Measurements from ENCODE around the gene ARHGAP25.
"Not testable (repeated sequence)": the region's sequence is repeated elsewhere in the genome, so short reads cannot be mapped to it uniquely, and the experiment has no call there.

ARHGAP25 gene

DNA sequence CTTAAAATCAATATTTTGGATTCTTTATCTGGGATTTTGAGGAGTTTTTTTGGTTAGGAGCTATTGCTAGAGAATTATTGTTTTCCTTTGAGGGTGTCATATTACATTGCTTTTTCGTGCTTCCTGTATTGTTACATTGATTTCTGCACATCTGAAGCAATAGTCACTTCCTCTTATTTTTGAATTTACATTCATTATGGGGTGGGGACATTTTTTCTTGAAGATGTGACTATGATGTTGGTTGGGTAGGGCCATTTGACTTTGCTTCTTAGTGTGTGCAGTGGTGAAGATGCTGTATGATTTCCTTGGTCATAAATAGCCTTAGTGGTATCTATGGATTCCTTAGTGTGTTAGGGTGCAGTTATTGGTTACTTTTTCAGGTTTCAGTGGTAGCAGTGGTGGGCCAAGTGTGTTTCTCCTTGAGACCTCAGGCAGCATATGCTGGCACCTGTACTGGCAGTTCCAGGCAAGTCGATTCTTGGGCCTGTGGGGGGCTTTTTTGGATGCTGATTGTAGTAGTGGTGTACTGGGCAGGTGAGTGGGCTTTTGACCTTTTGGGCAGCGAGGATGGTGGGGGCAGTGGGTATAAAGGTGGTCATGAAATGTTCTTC lies 61.8 kb downstream of the ARHGAP25 start:
- DNase-seq (ENCODE audit: low read depth, low spot score) = no peak

DNA sequence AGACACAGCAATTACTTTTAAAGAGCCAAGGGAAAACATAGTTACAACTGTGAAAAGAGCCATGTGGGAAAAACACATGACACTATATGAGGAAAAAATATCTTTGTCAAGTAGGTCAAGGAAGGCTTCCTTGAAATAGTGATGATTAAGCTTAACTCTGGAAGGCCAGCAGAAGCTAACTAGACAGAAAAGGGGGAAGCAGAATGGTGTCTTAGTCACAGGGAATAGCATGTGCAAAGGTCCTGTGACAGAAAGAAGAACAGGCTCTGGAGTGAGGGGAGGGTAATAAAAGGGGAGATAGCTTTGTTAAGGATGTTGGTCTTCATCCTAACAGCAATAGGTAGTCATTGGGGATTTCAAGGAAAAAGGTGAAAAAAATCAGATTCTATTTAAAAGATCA lies 64.0 kb downstream of the ARHGAP25 start:
- DNase-seq (ENCODE audit: low read depth, low spot score) = no peak

DNA sequence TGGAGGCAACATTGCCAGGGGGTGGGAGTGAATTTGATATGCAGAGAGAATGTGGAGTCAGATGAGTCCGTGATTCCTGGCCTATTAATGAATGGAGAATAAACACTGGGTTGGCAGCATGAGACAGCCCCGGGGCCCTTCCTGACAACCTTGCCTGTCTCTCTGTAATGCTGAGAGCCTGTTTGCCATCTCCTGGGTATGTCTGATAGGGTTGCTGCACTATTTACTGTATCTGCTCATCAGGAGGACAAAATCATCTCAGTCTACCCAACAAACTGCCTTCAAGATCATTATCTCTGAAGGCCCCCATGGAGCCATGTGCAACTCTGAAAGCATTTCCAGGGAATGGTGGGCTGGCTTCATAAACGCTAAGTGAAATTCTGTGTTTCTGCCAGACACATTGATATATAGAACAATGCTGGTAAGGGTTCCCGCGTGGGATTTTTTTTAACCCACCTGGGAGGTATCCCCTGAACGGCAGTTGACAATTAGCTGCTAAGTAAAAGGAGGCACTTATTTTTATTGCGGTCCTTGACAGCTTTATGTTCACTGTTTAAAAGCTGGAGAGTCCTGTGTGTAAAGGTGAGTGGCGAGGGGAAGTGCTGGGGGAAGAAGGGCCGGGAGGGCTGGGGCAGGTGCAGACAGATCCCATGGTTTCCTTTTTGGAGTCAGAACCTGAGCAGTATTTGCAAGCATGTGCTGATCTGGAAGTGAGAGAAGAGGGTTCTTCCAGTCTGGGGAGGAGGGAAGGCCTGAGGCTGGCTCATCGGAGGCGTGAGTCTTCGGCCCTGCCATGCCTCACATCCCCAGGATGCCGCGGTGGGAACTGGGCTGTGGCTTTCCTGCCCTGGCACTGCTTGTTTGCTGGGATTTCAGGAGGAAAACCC lies 64.8 kb downstream of the ARHGAP25 start:
- DNase-seq (ENCODE audit: low read depth, low spot score) = no peak

DNA sequence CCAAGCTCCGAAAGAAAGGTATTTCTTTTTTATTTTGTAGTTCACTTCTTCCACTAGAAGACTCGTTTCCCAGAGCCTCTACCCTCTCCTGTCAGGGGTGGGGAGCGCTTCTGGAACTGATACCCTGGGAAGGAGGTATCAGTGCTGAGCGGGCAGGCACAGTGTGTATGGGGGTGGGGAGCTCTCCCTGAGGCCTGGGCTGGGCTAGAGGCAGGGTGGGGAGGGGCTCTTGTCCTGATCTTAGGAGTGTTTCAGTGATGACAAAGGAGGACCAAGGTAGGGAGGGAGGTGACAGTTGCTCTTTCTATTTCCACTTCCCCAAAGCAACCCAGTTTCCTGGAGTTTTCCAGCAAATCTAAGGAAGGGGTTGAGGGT lies 65.4 kb downstream of the ARHGAP25 start:
- DNase-seq (ENCODE audit: low read depth, low spot score) = no peak

DNA sequence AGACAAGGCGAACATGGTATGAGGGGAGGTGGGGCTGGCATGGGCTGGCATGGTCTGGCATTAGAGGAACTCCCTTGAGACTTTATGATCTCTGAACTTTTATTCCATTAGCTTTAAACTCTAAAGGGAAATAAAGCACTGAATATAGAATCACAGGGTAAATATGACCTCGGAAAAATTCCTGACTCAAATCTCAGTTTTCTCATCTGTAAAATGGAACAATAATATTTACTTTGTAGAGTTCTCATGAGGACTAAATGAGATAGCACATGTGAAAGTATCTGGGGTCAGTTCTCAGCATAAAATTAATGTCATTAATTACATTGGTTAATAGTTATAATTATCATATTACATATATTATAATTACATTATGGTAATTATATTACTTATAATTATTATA lies 65.9 kb downstream of the ARHGAP25 start:
- DNase-seq (ENCODE audit: low read depth, low spot score) = no peak

DNA sequence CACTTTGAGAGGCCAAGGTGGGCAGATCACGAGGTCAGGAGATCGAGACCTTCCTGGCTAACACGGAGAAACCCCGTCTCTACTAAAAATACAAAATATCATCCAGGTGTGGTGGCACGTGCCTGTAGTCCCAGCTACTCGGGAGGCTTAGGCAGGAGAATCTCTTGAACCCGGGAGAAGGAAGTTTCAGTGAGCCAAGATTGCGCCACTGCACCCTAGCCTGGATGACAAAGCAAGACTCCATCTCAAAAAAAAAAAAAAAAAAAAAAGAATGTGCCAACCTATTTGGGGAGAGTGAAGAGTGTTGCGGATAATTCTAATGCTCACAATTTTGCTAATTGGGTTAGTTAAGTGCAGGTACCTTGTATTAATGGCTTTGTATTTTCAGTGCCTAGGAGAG lies 67.5 kb downstream of the ARHGAP25 start:
- not testable (repeated sequence) for DNase-seq (ENCODE audit: low read depth, low spot score)

DNA sequence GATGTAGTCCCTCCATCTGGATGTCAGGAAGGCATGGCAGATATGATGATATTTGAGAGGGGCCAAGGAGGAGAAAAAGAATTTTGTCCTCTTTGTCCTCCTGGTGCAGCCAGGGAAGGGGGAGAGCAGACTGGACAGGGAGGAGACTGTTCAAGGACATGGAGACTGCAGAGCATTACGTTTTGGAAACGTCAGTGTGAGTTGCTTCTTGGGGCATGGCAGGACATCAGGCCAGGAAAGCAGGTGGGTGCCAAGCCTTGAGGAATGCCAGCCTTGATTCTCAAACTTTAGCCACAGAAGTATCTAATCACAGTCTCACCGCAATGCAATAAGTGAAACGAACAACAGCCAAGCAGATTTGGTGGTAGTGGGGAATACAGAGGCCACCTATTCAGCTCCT lies 70.4 kb downstream of the ARHGAP25 start:
- DNase-seq (ENCODE audit: low read depth, low spot score) = no peak

DNA sequence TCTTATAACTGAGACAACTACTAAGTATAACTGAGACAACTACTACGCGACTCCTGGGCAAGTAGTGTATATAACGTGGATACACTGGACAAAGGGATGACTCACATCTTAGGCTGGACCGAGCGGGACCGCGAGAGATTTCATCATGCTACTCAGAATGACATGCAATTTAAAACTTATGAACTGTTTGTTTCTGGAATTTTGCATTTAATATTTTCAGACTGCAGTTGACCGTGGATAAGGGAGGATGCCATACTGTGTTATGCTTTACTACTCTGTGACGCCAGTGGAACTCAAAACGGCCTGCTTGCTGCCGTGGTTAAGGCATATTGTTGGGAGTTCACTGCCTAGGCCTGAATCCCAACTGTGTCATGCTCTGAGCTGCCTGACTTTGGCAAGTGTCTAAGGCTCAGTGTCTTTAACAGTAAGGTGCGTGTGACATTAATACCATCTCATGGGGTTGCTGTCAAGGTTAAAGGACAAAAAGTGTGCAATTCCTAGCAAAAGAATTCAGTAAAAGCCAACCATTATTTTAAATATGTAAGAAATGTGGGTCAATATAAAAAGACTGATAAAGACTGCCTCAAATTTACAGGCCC lies 72.0 kb downstream of the ARHGAP25 start:
- DNase-seq (ENCODE audit: low read depth, low spot score) = no peak

DNA sequence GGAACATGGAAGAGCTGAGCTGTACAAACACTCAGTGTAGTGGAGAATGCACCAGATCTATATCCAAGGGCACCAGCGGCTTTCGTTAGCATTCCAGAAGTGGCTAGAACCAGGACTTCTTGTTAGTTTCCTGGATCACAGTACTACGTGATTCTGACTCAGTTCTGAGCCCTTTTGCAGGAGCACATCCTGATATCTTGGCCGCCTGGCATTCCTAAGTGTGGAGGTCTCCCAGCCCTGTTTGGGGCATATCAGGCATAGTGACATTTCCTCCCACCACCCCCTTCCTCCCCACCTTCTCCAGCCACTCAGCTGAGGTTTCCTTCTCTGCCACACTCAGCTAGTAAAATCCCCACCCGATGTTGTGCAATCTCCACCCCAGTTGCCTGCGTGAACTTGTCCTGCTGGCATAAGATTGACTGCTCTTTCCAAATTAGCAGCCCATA lies 73.2 kb downstream of the ARHGAP25 start:
- no peak for DNase-seq (ENCODE audit: low read depth, low spot score)

DNA sequence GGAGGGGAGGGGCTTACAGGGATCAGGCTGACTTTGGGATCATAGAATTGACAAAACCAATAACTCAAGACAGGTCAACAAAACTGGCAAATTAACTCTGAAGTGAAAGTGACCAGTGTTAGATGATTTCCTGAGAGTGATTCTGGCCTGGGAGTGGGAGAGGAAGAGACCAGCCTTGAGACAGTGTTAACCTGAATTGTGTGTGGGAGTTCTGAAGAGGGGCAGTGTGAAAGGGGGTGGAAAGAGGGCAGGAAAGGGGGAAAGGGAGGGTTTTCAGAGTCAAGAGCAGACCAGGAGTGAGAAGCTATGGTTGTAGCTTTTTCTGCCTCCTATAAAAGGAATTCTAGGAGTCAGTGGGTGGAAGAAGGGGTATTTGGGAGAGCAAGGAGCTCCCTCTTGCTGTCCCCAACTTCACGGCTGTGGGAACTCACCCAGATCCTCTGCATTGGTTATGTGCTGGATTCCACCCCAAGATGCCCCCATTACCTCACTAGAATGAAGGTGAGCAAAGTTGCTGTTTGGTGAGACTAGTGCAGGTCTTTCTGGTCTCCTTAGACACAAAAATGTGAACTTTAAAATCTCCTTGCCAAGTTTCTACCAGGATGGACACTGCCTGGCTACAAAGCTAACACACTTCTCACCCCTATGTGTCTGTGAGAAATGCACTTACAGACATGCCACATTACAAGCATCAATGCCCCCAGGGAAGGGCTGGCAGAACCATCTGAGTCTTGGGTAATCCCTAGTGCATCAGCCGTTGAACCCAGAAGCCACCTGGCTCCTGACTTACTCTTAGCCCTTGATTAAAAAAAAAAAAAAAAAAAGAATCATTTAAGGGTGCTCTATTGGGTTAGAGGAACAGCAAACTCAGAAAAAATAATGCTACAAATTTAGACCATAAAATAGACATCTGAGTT lies 75.0 kb downstream of the ARHGAP25 start:
- DNase-seq (ENCODE audit: low read depth, low spot score) = no peak

DNA sequence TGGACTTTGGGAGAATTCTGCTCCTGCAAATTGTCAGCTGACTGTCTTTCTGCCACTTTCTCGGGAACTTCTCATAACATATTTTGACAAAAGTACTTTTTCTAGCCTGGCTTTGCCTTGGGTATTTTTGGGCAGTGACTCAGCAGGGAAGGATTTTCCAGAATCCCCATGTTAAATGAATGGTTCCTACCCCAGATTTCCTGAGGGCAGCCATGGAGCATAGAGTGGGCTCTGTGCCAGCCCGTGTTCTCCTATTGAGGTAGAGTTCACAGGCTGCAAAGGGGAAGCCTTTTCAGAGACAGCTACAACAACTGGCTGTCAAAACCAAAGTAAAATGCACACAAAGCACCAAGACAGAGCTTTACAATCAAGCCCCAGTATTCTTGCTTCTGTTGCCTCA lies 76.8 kb downstream of the ARHGAP25 start:
- DNase-seq (ENCODE audit: low read depth, low spot score) = no peak

DNA sequence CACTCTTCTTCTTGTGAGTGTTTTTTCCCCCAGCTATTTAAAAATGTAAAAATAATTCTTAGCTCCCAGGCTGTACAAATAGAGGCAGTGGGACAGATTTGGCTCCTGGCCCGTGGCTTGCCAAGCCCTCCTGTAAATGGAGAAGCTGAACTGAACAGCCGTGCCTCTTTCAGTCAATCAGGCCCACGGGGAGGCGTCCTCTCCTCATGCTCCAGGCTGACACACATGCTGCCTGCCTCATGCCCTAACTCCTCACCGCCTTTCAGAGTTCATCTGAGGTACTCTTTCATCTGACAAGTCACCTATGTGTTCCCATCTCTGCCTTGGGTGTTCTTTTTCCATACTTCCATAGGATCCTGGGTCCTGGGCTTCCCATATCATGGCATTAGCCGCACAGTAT lies 77.6 kb downstream of the ARHGAP25 start:
- no peak for DNase-seq (ENCODE audit: low read depth, low spot score)

DNA sequence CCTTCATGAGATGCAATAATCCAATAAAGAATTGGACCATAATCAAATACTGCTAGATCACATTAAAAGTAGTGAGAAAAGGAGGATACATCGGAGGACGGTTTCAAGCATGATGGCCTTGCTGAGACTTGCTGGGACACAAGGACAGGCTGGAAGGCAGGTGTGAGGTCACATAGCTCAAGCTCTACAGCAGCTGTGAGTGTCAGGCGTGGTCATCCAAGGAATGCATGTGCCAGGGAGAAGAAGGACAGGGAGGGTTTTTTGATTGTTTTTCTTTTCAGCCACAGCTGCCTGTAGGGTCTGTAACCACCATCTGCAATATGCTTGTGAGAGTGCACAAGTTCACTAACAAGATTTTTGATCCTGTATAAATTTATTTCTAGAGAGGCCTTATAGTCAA lies 79.0 kb downstream of the ARHGAP25 start:
- no peak for DNase-seq (ENCODE audit: low read depth, low spot score)

DNA sequence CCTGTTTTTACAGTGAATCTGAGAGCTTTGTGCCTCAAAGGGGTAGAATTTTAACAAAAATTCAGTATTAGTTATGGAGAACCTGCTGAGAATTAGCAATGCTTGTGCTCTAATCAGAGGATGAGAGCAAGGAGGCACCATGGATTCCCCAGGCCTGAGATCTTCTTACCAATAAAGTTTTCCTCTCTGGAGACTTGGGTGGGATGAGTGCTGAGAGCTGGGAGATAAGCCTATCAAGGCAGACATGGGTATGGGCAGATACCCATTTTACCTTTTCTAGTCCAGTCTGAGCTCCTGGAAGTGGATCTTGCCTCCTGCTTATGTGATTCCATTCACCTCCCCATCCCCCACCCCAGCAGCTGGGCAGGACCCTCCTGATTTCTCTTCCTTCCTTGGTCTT lies 82.7 kb downstream of the ARHGAP25 start:
- no peak for DNase-seq (ENCODE audit: low read depth, low spot score)

DNA sequence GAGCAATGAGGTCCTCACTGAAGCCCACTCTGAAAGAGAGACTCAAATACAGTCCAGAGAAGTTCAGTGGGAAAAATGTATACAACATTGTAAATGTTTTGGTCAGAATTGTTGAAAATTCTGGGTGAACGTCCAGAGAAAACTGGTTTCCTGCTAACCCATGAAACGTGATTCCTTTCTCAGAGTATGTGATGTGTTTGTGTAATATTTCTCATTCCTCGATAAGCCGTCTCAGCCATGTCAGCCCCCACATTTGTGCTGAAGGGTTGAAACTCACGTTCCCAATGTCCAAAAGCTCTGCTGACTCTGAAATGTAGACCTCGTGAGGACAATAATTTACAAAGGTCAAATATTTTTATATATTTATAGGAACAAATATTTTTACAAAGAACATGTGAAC lies 84.9 kb downstream of the ARHGAP25 start:
- DNase-seq (ENCODE audit: low read depth, low spot score) = no peak

DNA sequence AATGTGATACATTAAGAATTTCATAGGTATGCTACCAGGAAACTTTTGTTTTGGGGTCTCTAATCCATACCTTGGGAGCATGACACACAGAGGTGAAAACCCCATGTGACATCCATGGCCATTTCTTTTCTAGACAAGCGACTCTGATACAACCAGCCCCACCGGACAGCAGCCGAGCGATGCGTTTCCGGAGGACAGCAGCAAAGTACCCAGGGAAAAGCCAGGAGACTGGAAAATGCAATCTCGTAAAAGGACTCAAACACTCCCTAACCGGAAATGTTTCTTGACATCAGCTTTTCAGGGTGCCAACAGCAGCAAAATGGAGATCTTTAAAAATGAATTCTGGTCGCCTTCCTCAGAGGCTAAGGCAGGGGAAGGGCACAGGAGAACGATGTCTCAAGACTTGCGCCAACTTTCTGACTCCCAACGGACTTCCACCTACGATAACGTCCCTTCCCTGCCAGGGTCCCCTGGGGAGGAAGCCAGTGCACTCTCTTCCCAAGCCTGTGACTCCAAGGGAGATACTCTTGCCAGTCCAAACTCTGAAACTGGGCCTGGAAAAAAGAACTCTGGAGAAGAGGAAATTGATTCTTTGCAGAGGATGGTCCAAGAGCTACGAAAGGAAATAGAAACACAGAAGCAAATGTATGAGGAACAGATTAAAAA lies 87.7 kb downstream of the ARHGAP25 start:
- DNase-seq (ENCODE audit: low read depth, low spot score) = no peak

DNA sequence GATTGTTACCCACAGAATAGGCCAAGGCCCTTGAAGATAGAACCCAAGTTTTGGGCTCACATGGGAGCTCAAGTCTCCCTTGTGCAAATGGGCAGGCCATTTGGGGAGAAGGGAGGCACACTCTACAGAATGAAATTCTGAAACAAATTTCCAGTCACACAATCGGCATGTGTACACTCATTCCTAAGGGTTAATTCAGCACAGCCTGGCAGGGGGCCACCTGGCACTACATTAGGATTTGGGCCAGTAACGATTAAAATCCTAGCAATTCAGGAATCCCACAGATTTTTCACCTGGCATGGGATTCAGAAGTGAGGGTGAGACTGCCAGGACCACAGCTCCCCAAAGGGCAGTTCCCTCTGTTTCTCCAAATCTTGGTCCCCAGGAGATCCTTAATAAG lies 90.2 kb downstream of the ARHGAP25 start:
- no peak for DNase-seq (ENCODE audit: low read depth, low spot score)

DNA sequence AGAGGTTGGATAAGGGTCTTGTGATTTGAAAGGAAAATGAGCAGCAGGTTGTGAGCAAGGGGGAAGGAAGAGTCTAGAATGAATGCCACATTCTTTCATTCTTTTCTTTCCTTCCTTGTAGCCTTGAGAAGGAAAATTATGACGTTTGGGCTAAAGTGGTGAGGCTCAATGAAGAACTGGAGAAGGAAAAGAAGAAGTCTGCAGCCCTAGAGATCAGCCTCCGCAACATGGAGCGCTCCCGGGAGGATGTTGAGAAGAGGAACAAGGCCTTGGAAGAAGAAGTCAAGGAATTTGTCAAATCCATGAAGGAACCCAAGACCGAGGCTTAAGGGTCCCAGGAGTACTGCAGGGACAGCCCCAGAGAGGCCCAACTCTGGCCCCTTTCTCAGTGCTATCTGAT lies 91.3 kb downstream of the ARHGAP25 start:
- no peak for DNase-seq (ENCODE audit: low read depth, low spot score)

DNA sequence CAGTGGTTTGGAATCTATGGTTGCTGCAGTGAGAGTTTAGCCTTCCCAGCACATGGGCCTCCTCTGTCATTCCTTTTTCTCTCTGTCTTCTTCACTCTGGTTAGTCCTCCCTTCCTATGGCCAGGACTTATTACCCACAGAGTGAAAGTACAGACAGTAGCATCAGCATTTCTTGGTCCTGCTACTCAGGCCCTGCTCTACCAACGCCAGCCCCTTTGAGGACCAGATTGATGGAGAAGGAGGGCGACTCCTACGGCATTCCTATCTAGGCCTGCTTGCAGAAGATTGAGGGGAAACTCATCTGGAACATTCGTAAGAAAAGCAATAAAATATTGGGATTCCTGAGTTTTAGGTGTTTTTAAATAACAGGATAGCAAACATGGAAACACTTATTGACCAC lies 93.1 kb downstream of the ARHGAP25 start:
- DNase-seq (ENCODE audit: low read depth, low spot score) = no peak

DNA sequence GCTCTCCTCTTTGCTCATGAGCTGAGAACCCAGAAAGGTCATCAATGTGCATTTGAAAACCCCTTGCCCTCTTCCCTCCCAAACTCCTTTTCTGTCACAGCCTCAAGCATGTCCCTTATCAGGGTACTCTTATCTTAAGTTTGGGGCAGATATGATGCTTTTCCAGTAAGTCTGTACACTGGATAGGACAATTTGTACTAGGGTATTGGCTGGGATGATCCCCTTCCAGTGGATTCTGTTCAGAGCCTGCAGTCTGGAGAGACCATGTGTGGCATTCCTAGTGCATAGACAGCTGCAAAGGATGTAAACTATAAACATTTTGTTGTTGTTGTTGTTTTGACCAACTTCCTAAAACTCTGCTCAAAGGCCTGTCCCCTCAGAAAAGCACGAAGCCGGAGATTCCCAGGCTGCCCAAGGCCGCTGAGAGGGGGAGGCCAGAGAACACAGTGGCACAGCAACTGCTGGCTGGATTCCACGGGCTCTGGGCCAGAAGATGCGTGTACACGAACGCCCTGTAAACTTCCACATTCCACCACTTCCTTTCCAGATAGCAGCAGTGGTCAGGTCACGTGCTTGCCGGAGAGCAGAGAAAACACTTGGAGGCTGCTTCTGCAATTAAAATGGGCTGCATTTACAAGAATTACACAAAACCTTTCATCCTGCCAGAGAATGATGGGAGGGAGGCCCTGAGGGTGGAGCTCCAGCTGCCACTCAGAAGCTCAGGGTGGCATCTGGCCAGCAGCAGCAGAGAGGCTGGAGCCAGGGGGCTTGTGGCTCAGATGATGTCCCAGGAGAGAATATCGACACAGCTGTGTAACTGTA lies 94.5 kb downstream of the ARHGAP25 start:
- peak; percentile 73 for DNase-seq (ENCODE audit: low read depth, low spot score)
